Caco-2 (cell line): Measurements from ENCODE around the gene NRCAM. TPM values are rescaled to one million over a fixed set of nuclear protein-coding genes. Genes with fewer than 3 reads are reported as not detected.

Experiments used
- BruUV-seq: library from RNA; stranded (reverse); fragments of 400-500 nt; replicated peaks from 2 replicates; lab custom pipeline; 2021; lab: Mats Ljungman, UMichigan
- CTCF ChIA-PET: fragments of 300-600 bp; sonication (Branson Sonifier 250); formaldehyde crosslinking; loops from one replicate; lab custom pipeline; 2022; ENCODE audit warnings: antibody characterized with exemption; lab: Charles Lee
- POLR2A ChIA-PET: fragments of 300-600 bp; sonication (Branson Sonifier 250); formaldehyde crosslinking; loops from one replicate; lab custom pipeline; 2022; ENCODE audit warnings: antibody characterized with exemption; lab: Charles Lee
- DNase-seq, 2 experiments: peaks; one replicate each; pipeline versions ENCODE4 v3.0.0 to v3.0.0-alpha.2; 2020 to 2022
- H3K27me3 ChIP-seq: replicated peaks from 2 replicates; pipeline ENCODE4 v1.6.0; 2011; ENCODE audit warnings: low read length; ENCODE audit not compliant: control insufficient read depth, insufficient read depth
- H3K36me3 ChIP-seq: 2 replicates; pipeline ENCODE4 v1.5.1; 2011; ENCODE audit warnings: low read length; ENCODE audit not compliant: control insufficient read depth, insufficient read depth
- H3K4me1 ChIP-seq: fragments of 250-450 bp; sonication (Bioruptor Pico); 2 replicates; pipeline ENCODE4 v1.5.1; 2020; ENCODE audit warnings: mild to moderate bottlenecking
- H3K4me3 ChIP-seq: 2 replicates; pipeline ENCODE4 v1.5.1; 2011; ENCODE audit warnings: low read depth, mild to moderate bottlenecking, control low read depth, low read length
- H3K9me3 ChIP-seq: fragments of 250-450 bp; sonication (Bioruptor Pico); 2 replicates; pipeline ENCODE4 v1.5.1; 2020; ENCODE audit warnings: mild to moderate bottlenecking, moderate library complexity
- H3K27ac Mint-ChIP-seq: one replicate; pipeline ENCODE4 v1.8.0; 2022; ENCODE audit warnings: mixed read lengths; ENCODE audit not compliant: unreplicated experiment
- H3K27me3 Mint-ChIP-seq: one replicate; pipeline ENCODE4 v1.8.0; 2022; ENCODE audit warnings: mixed read lengths; ENCODE audit not compliant: insufficient read depth, unreplicated experiment
- H3K36me3 Mint-ChIP-seq: one replicate; pipeline ENCODE4 v1.8.0; 2022; ENCODE audit warnings: mild to moderate bottlenecking, mixed read lengths; ENCODE audit not compliant: insufficient read depth, unreplicated experiment
- H3K4me1 Mint-ChIP-seq: one replicate; pipeline ENCODE4 v1.8.0; 2022; ENCODE audit warnings: low read depth, mixed read lengths; ENCODE audit not compliant: unreplicated experiment
- H3K4me3 Mint-ChIP-seq: one replicate; pipeline ENCODE4 v1.8.0; 2022; ENCODE audit warnings: mild to moderate bottlenecking, moderate library complexity, mixed read lengths; ENCODE audit not compliant: unreplicated experiment
- H3K9me3 Mint-ChIP-seq: one replicate; pipeline ENCODE4 v1.8.0; 2022; ENCODE audit warnings: mixed read lengths; ENCODE audit not compliant: unreplicated experiment
- intact Hi-C: fragments of 100-400 bp; cut with micrococcal nuclease; formaldehyde crosslinking; loops from one replicate; pipeline ENCODE4 v1.10.0; 2022; ENCODE audit not compliant: unreplicated experiment
- total RNA-seq: library from RNA; stranded (reverse); gene quantifications from 2 replicates; pipeline ENCODE4 v1.2.3, GENCODE V29; 2022
- TF ChIP-seq, protein P1 (sequence below), 2 experiments: fragments of 200-600 bp in 1 of 2; IDR thresholded peaks; 1 replicate in 1 of 2; 2 replicates in 1 of 2; pipeline versions ENCODE4 v1.5.1 to v1.8.0; 2011 to 2022; ENCODE audit warnings: antibody characterized with exemption in 1 of 2, control low read depth in 1 of 2, inconsistent platforms in 1 of 2, low read depth in 1 of 2, low read length in 1 of 2, mild to moderate bottlenecking in 1 of 2, moderate library complexity in 1 of 2; ENCODE audit not compliant: insufficient read depth in 1 of 2, severe bottlenecking in 1 of 2, unreplicated experiment in 1 of 2

Gene NRCAM
- total RNA-seq, 1 experiment from 2014 or later = 96.2 TPM

DNA sequence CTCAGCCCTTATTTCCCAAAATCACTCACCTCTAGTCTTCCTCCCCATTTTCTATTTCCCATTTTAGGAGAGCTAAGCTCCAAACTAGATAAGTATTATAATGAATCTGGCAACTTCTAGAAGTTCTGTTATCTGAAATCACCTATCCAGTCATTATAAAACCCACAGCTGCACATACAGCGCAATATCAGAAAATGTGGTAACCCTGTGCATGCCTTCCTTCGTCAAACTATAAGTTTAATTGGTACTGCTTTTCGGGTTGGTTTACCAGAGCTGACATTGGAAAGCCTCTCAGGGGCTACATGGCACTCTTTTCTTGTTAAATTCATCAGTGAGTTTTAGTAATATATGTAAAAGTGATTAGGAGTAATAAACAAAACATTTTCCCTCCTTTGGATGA, 327.7 kb downstream of the NRCAM start:
- H3K4me3 ChIP-seq = no peak overlapping the region
- intact Hi-C loops = no loop called here
- H3K36me3 Mint-ChIP-seq = no peaks in the 10 kb centered on the region
- peaks cover 11% of the 10 kb centered on the region for H3K4me1 ChIP-seq
- no peak overlapping the region for H3K4me3 Mint-ChIP-seq
- no peak overlapping the region for H3K27ac Mint-ChIP-seq
- no peaks in the 10 kb centered on the region for H3K27me3 ChIP-seq
- H3K9me3 ChIP-seq = no peaks in the 10 kb centered on the region
- ChIA-PET CTCF (no interaction called here), POLR2A (no interaction called here)
- peaks cover 10% of the 10 kb centered on the region for H3K4me1 Mint-ChIP-seq
- no TSS peak for BruUV-seq
- no peaks in the 10 kb centered on the region for H3K9me3 Mint-ChIP-seq
- DNase-seq = no peak
- TF ChIP-seq, protein P1, sequence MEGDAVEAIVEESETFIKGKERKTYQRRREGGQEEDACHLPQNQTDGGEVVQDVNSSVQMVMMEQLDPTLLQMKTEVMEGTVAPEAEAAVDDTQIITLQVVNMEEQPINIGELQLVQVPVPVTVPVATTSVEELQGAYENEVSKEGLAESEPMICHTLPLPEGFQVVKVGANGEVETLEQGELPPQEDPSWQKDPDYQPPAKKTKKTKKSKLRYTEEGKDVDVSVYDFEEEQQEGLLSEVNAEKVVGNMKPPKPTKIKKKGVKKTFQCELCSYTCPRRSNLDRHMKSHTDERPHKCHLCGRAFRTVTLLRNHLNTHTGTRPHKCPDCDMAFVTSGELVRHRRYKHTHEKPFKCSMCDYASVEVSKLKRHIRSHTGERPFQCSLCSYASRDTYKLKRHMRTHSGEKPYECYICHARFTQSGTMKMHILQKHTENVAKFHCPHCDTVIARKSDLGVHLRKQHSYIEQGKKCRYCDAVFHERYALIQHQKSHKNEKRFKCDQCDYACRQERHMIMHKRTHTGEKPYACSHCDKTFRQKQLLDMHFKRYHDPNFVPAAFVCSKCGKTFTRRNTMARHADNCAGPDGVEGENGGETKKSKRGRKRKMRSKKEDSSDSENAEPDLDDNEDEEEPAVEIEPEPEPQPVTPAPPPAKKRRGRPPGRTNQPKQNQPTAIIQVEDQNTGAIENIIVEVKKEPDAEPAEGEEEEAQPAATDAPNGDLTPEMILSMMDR (IDR thresholded peaks at IDR 0.05; ENCODE audit: insufficient read depth in 1 of 2, low read depth in 1 of 2, low read length in 1 of 2, severe bottlenecking in 1 of 2, unreplicated experiment in 1 of 2) = no peak
- no peaks in the 10 kb centered on the region for H3K36me3 ChIP-seq
- no peaks in the 10 kb centered on the region for H3K27me3 Mint-ChIP-seq

- CTCF ChIA-PET = no interaction called here
- H3K4me1 Mint-ChIP-seq = peaks cover 10% of the 10 kb centered on the region
- DNase-seq = no peak
These were observed 328.8 kb downstream of the NRCAM start for GRCh38 chr7:108127461-108127860.

GRCh38 chr7:108124820-108125219, 331.4 kb downstream of the NRCAM start:
- Mint-ChIP-seq H3K36me3 (no peaks in the 10 kb centered on the region), H3K27ac (no peak overlapping the region), H3K27me3 (no peaks in the 10 kb centered on the region), H3K4me1 (peaks cover 10% of the 10 kb centered on the region), H3K4me3 (no peak overlapping the region), H3K9me3 (no peaks in the 10 kb centered on the region)
- POLR2A ChIA-PET = no interaction called here
- Histone ChIP-seq H3K4me1 (peaks cover 11% of the 10 kb centered on the region), H3K36me3 (no peaks in the 10 kb centered on the region), H3K27me3 (no peaks in the 10 kb centered on the region), H3K4me3 (no peak overlapping the region), H3K9me3 (no peaks in the 10 kb centered on the region)
- no TSS peak for BruUV-seq
- CTCF ChIA-PET = interaction anchor here (1.0 kb wide), 1 partner anchor 11 kb away, joined by 3 read pairs; no protein-coding TSS in a partner anchor
- TF ChIP-seq, protein P1 (IDR thresholded peaks at IDR 0.05; ENCODE audit: insufficient read depth in 1 of 2, low read depth in 1 of 2, low read length in 1 of 2, severe bottlenecking in 1 of 2, unreplicated experiment in 1 of 2) = no peak
- DNase-seq = no peak
- intact Hi-C loops = no loop called here

More at GRCh38 chr7:108127461-108127860, 328.8 kb downstream of the NRCAM start:
- no TSS peak for BruUV-seq
- peaks cover 11% of the 10 kb centered on the region for H3K4me1 ChIP-seq
- no peaks in the 10 kb centered on the region for H3K27me3 ChIP-seq
- TF ChIP-seq, protein P1 (IDR thresholded peaks at IDR 0.05; ENCODE audit: insufficient read depth in 1 of 2, low read depth in 1 of 2, low read length in 1 of 2, severe bottlenecking in 1 of 2, unreplicated experiment in 1 of 2) = no peak
- Mint-ChIP-seq H3K9me3 (no peaks in the 10 kb centered on the region), H3K4me3 (no peak overlapping the region), H3K27me3 (no peaks in the 10 kb centered on the region), H3K27ac (no peak overlapping the region), H3K36me3 (no peaks in the 10 kb centered on the region)
- intact Hi-C loops = no loop called here
- no peak overlapping the region for H3K4me3 ChIP-seq
- H3K9me3 ChIP-seq = no peaks in the 10 kb centered on the region
- POLR2A ChIA-PET = no interaction called here
- no peaks in the 10 kb centered on the region for H3K36me3 ChIP-seq
